Epithelial cell of proximal tubule (primary cell): ENCODE results near the gene FXYD5. TPM values are rescaled to one million over a fixed set of nuclear protein-coding genes. Genes with fewer than 3 reads are reported as not detected.
"Not testable (repeated sequence)": the region's sequence is repeated elsewhere in the genome, so short reads cannot be mapped to it uniquely, and the experiment has no call there.

Experiments
- DNase-seq: peaks from one replicate; pipeline ENCODE4 v3.0.0-alpha.2; 2011; ENCODE audit warnings: low read depth
- H3K4me3 ChIP-seq: 2 replicates; pipeline ENCODE4 v1.5.1; 2011; ENCODE audit warnings: low read depth, mild to moderate bottlenecking, low read length
- CTCF ChIP-seq: conservative IDR thresholded peaks from 2 replicates; pipeline ENCODE4 v1.5.1; 2012; ENCODE audit warnings: low read depth, mild to moderate bottlenecking, low read length
- total RNA-seq: library from RNA; depleted of rRNA; stranded (reverse); fragments of >200 nt; gene quantifications from 2 replicates; pipeline ENCODE4 v1.2.3, GENCODE V29; 2015

Gene FXYD5
- total RNA-seq, 1 donor from 2014 or later: 107 TPM

- no peak overlapping the region for H3K4me3 ChIP-seq
- no peak for DNase-seq
- no peak for TF ChIP-seq CTCF
These were observed 28.5 kb upstream of the FXYD5 start for GRCh38 chr19:35125749-35126623.

- no peak for TF ChIP-seq CTCF
- DNase-seq: no peak
These were observed 27.9 kb upstream of the FXYD5 start for GRCh38 chr19:35126624-35126959.

GRCh38 chr19:35127871-35128270 lies 26.7 kb upstream of the FXYD5 start:
- H3K4me3 ChIP-seq: no peak overlapping the region
- no peak for TF ChIP-seq CTCF
- DNase-seq: no peak

More at GRCh38 chr19:35126624-35126959, 27.9 kb upstream of the FXYD5 start:
- H3K4me3 ChIP-seq: no peak overlapping the region

- no peak for DNase-seq
- no peak for TF ChIP-seq CTCF
- no peak overlapping the region for H3K4me3 ChIP-seq
These were observed 26.0 kb upstream of the FXYD5 start for GRCh38 chr19:35128398-35129057.

GRCh38 chr19:35129724-35130274 lies 24.7 kb upstream of the FXYD5 start:
- H3K4me3 ChIP-seq, DNase-seq: not testable (repeated sequence)

- no peak for DNase-seq
- H3K4me3 ChIP-seq: no peak overlapping the region
- TF ChIP-seq CTCF: no peak
These were observed 23.5 kb upstream of the FXYD5 start for GRCh38 chr19:35130761-35131720.

GRCh38 chr19:35132254-35132653 lies 22.3 kb upstream of the FXYD5 start:
- TF ChIP-seq CTCF: no peak
- no peak for DNase-seq
- no peak overlapping the region for H3K4me3 ChIP-seq
